Measurements from ENCODE around the gene ANKRD28.
"Not testable (repeated sequence)": the region's sequence is repeated elsewhere in the genome, so short reads cannot be mapped to it uniquely, and the experiment has no call there.

ANKRD28 gene

DNA sequence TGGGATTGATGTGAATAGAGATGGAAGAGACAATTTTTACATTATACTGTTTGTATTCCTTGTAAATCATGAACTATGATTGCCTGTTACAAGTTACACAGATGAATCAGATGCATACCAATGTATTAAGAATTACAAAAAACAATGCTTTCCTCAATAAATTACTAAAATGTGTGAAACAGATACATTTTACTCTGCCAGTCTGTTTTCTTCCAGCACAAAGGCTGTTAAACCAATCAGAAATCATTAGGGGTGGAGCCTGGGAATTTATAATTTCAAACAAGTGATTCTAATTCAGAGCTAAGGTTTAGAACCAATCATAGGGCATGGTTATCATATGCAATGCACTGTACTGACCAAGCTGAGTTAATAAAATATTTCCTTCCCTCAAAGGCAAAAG, 21.8 kb upstream of the ANKRD28 start:
- Histone ChIP-seq H3K27ac (ENCODE audit: low read length, poor library complexity, severe bottlenecking) (no peak overlapping the region), H3K4me1 (ENCODE audit: control insufficient read depth, insufficient read depth, low read depth, low read length) (peaks cover 1% of the 10 kb centered on the region), H3K9ac (ENCODE audit: low read length) (no peak overlapping the region), H4K91ac (ENCODE audit: low read length) (no peak overlapping the region), H3K9me3 (ENCODE audit: control insufficient read depth, low read length) (no peaks in the 10 kb centered on the region), H2AFZ (ENCODE audit: low read depth, low read length) (no peak overlapping the region), H4K8ac (ENCODE audit: low read length) (no peak overlapping the region), H2BK5ac (ENCODE audit: low read depth, low read length, poor library complexity, severe bottlenecking) (no peak overlapping the region), H3K4me2 (ENCODE audit: low read length, poor library complexity, severe bottlenecking) (no peak overlapping the region), H3K27me3 (ENCODE audit: control insufficient read depth in 1 of 2, insufficient read depth in 1 of 2, low read length in 2 of 2) (no peaks in the 10 kb centered on the region), H3K4ac (ENCODE audit: low read depth in 1 of 2, low read length in 2 of 2) (no peak overlapping the region), H2AK5ac (ENCODE audit: low read length, severe bottlenecking) (no peak overlapping the region), H3K23ac (ENCODE audit: low read length in 2 of 2) (no peak overlapping the region), H3K36me3 (ENCODE audit: control insufficient read depth in 1 of 2, insufficient read depth in 2 of 2, low read depth in 1 of 2, low read length in 2 of 2) (no peaks in the 10 kb centered on the region), H3K79me1 (replicated peaks; ENCODE audit: low read length, poor library complexity, severe bottlenecking) (peaks cover 16% of the 10 kb centered on the region), H2BK15ac (ENCODE audit: low read depth, poor library complexity, severe bottlenecking) (no peak overlapping the region), H2BK120ac (ENCODE audit: low read depth, low read length) (no peak overlapping the region), H3K18ac (ENCODE audit: low read depth in 1 of 2, low read length in 2 of 2) (no peak overlapping the region), H3K14ac (ENCODE audit: low read length in 2 of 2) (no peak overlapping the region), H2BK12ac (ENCODE audit: low read length in 2 of 2) (no peak overlapping the region), H3K4me3 (ENCODE audit: insufficient read depth in 1 of 2, low read depth in 1 of 2, low read length in 2 of 2) (no peak overlapping the region)
- no peak for DNase-seq

DNA sequence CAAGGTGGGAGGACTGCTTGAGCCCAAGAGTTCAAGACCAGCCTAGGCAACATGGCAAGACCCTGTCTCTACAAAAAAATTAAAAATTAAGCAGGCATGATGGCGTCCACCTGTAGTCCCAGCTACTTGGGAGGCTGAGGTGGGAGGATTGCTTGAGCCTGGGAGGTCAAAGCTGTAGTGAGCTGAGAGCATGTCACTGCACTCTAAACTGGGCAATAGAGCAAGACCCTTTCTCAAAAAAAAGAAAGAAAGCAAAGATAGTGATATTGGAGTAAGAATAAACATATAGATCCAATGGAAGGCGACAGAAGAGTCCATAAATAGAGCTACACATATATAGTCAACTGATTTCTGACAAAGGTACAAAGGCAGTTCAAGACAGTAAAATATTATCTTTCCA, 21.3 kb upstream of the ANKRD28 start:
- Histone ChIP-seq H3K36me3 (ENCODE audit: control insufficient read depth in 1 of 2, insufficient read depth in 2 of 2, low read depth in 1 of 2, low read length in 2 of 2) (no peaks in the 10 kb centered on the region), H2BK120ac (ENCODE audit: low read depth, low read length) (no peak overlapping the region)
- 94% methylated on average over 1 of the region's 2 CpGs for WGBS

DNA sequence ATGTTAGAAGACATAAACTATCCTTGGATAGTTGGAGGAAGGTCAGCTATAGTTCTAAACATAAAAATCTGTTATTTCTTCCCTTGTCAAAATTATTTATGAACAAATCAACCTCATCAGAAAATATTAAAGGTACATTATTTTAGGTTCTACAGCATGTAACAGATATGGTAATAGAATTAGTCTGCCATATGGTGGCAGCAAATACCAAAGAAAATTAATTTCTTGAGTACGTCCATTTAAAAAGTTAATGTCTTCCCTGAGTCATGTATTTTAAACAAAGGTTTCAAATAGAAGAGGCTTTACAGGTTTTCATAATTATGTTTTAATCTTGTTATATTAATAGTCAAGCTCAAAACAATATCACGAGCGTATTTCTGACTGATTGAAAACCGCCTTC, 17.9 kb upstream of the ANKRD28 start:
- no peak overlapping the region for H2AFZ ChIP-seq (ENCODE audit: low read depth, low read length)
- H2BK5ac ChIP-seq (ENCODE audit: low read depth, low read length, poor library complexity, severe bottlenecking), result no peak overlapping the region
- peak overlapping the region; percentile 74 for H3K9ac ChIP-seq (ENCODE audit: low read length)
- peaks cover 1% of the 10 kb centered on the region for H3K4me1 ChIP-seq (ENCODE audit: control insufficient read depth, insufficient read depth, low read depth, low read length)
- H2AK5ac ChIP-seq (ENCODE audit: low read length, severe bottlenecking), result no peak overlapping the region
- no peak overlapping the region for H3K27ac ChIP-seq (ENCODE audit: low read length, poor library complexity, severe bottlenecking)
- no peak overlapping the region for H3K23ac ChIP-seq (ENCODE audit: low read length in 2 of 2)
- no peak overlapping the region for H3K4me2 ChIP-seq (ENCODE audit: low read length, poor library complexity, severe bottlenecking)
- H3K27me3 ChIP-seq (ENCODE audit: control insufficient read depth in 1 of 2, insufficient read depth in 1 of 2, low read length in 2 of 2), result no peaks in the 10 kb centered on the region
- H3K9me3 ChIP-seq (ENCODE audit: control insufficient read depth, low read length), result no peaks in the 10 kb centered on the region
- no peak overlapping the region for H3K14ac ChIP-seq (ENCODE audit: low read length in 2 of 2)
- no peak overlapping the region for H4K91ac ChIP-seq (ENCODE audit: low read length)
- peaks cover 11% of the 10 kb centered on the region for H3K79me1 ChIP-seq (replicated peaks; ENCODE audit: low read length, poor library complexity, severe bottlenecking)
- no peak overlapping the region for H4K8ac ChIP-seq (ENCODE audit: low read length)
- no CpG with 5 or more reads among the region's 4 CpGs for WGBS
- no peak overlapping the region for H2BK15ac ChIP-seq (ENCODE audit: low read depth, poor library complexity, severe bottlenecking)
- peak; percentile 80 for DNase-seq
- H3K18ac ChIP-seq (ENCODE audit: low read depth in 1 of 2, low read length in 2 of 2), result no peak overlapping the region
- no peak overlapping the region for H2BK12ac ChIP-seq (ENCODE audit: low read length in 2 of 2)
- no peak overlapping the region for H3K4me3 ChIP-seq (ENCODE audit: insufficient read depth in 1 of 2, low read depth in 1 of 2, low read length in 2 of 2)
- no peak overlapping the region for H3K4ac ChIP-seq (ENCODE audit: low read depth in 1 of 2, low read length in 2 of 2)
- H3K36me3 ChIP-seq (ENCODE audit: control insufficient read depth in 1 of 2, insufficient read depth in 2 of 2, low read depth in 1 of 2, low read length in 2 of 2), result no peaks in the 10 kb centered on the region
- H2BK120ac ChIP-seq (ENCODE audit: low read depth, low read length), result no peak overlapping the region

More for the DNA sequence above, 21.3 kb upstream of the ANKRD28 start:
- H2AFZ ChIP-seq (ENCODE audit: low read depth, low read length), result no peak overlapping the region
- no peaks in the 10 kb centered on the region for H3K9me3 ChIP-seq (ENCODE audit: control insufficient read depth, low read length)
- H3K23ac ChIP-seq (ENCODE audit: low read length in 2 of 2), result no peak overlapping the region
- peaks cover 14% of the 10 kb centered on the region for H3K79me1 ChIP-seq (replicated peaks; ENCODE audit: low read length, poor library complexity, severe bottlenecking)
- H2BK12ac ChIP-seq (ENCODE audit: low read length in 2 of 2), result no peak overlapping the region
- no peak overlapping the region for H3K14ac ChIP-seq (ENCODE audit: low read length in 2 of 2)
- H3K4ac ChIP-seq (ENCODE audit: low read depth in 1 of 2, low read length in 2 of 2), result no peak overlapping the region
- H2BK5ac ChIP-seq (ENCODE audit: low read depth, low read length, poor library complexity, severe bottlenecking), result no peak overlapping the region
- H2BK15ac ChIP-seq (ENCODE audit: low read depth, poor library complexity, severe bottlenecking), result no peak overlapping the region
- peaks cover 1% of the 10 kb centered on the region for H3K4me1 ChIP-seq (ENCODE audit: control insufficient read depth, insufficient read depth, low read depth, low read length)
- H3K27me3 ChIP-seq (ENCODE audit: control insufficient read depth in 1 of 2, insufficient read depth in 1 of 2, low read length in 2 of 2), result no peaks in the 10 kb centered on the region
- H3K9ac ChIP-seq (ENCODE audit: low read length), result no peak overlapping the region
- no peak overlapping the region for H2AK5ac ChIP-seq (ENCODE audit: low read length, severe bottlenecking)
- DNase-seq, result no peak
- H3K18ac ChIP-seq (ENCODE audit: low read depth in 1 of 2, low read length in 2 of 2), result no peak overlapping the region
- H3K4me2 ChIP-seq (ENCODE audit: low read length, poor library complexity, severe bottlenecking), result no peak overlapping the region
- H3K4me3 ChIP-seq (ENCODE audit: insufficient read depth in 1 of 2, low read depth in 1 of 2, low read length in 2 of 2), result no peak overlapping the region
- H4K8ac ChIP-seq (ENCODE audit: low read length), result no peak overlapping the region
- H3K27ac ChIP-seq (ENCODE audit: low read length, poor library complexity, severe bottlenecking), result no peak overlapping the region
- no peak overlapping the region for H4K91ac ChIP-seq (ENCODE audit: low read length)

DNA sequence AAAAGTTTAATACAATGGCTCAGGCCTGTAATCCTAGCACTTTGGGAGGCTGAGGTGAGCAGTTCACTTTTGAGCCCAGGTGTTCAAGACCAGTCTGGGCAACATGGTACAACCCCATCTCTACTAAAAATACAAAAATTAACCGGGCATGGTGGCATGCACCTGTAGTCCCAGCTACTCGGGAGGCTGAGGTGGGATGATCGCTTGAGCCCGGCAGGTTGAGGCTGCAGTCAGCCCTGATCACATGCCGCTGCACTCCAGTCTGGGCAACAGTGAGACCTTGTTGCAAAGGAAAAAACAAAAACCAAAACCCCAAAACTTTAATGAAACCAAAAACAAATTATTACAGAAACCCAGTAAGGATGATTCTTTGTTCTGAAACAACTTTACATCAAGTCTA, 15.3 kb upstream of the ANKRD28 start:
- not testable (repeated sequence) for H2AFZ ChIP-seq (ENCODE audit: low read depth, low read length); H4K8ac ChIP-seq (ENCODE audit: low read length); H2BK120ac ChIP-seq (ENCODE audit: low read depth, low read length); DNase-seq; H3K9me3 ChIP-seq (ENCODE audit: control insufficient read depth, low read length); H3K23ac ChIP-seq (ENCODE audit: low read length in 2 of 2); H3K4me2 ChIP-seq (ENCODE audit: low read length, poor library complexity, severe bottlenecking); H3K27me3 ChIP-seq (ENCODE audit: control insufficient read depth in 1 of 2, insufficient read depth in 1 of 2, low read length in 2 of 2); H2BK5ac ChIP-seq (ENCODE audit: low read depth, low read length, poor library complexity, severe bottlenecking); H3K4me3 ChIP-seq (ENCODE audit: insufficient read depth in 1 of 2, low read depth in 1 of 2, low read length in 2 of 2); H3K4me1 ChIP-seq (ENCODE audit: control insufficient read depth, insufficient read depth, low read depth, low read length); H3K18ac ChIP-seq (ENCODE audit: low read depth in 1 of 2, low read length in 2 of 2); H3K27ac ChIP-seq (ENCODE audit: low read length, poor library complexity, severe bottlenecking); H2AK5ac ChIP-seq (ENCODE audit: low read length, severe bottlenecking); H2BK12ac ChIP-seq (ENCODE audit: low read length in 2 of 2); H3K4ac ChIP-seq (ENCODE audit: low read depth in 1 of 2, low read length in 2 of 2); H3K36me3 ChIP-seq (ENCODE audit: control insufficient read depth in 1 of 2, insufficient read depth in 2 of 2, low read depth in 1 of 2, low read length in 2 of 2); H2BK15ac ChIP-seq (ENCODE audit: low read depth, poor library complexity, severe bottlenecking); H3K14ac ChIP-seq (ENCODE audit: low read length in 2 of 2); H4K91ac ChIP-seq (ENCODE audit: low read length)
- H3K79me1 ChIP-seq (replicated peaks; ENCODE audit: low read length, poor library complexity, severe bottlenecking), result peaks cover 16% of the 10 kb centered on the region
- 92% methylated on average over 4 of the region's 5 CpGs for WGBS
- H3K9ac ChIP-seq (ENCODE audit: low read length), result peak overlapping the region; percentile 69

Data from mesenchymal stem cell (in vitro differentiated cells and primary cell).